ENCODE measurements around the gene ITGAD. TPM values are rescaled to one million over a fixed set of nuclear protein-coding genes. Genes with fewer than 3 reads are reported as not detected.

ITGAD gene
- polyA plus RNA-seq, 1 of the 3 experiments (the other 2 are of a cell fraction) = not detected

GRCh38 chr16:31455601-31456314 is 62.6 kb downstream of the ITGAD start:
- no peak for TF ChIP-seq SMC3 (IDR thresholded peaks at IDR 0.05; ENCODE audit: low read depth, low read length)
- no peak for TF ChIP-seq NRF1 (IDR thresholded peaks at IDR 0.05; ENCODE audit: low read depth, low read length)
- no peak for TF ChIP-seq RCOR1 (IDR thresholded peaks at IDR 0.05; ENCODE audit: low read length)
- no peak for TF ChIP-seq FOXJ3 (CRISPR knock-in tag; IDR thresholded peaks at IDR 0.05)
- TF ChIP-seq MXI1 (IDR thresholded peaks at IDR 0.05; ENCODE audit: low read depth, low read length) = no peak
- no peak for TF ChIP-seq USF1 (IDR thresholded peaks at IDR 0.05; ENCODE audit: borderline replicate concordance, low read depth)
- TF ChIP-seq FOXM1 (IDR thresholded peaks at IDR 0.05; ENCODE audit: low read depth) = no peak
- TF ChIP-seq RFX5 (IDR thresholded peaks at IDR 0.05; ENCODE audit: low read length) = no peak
- 0 out of 2 replicates have a peak, but pooled peaks have one; percentile 6 for TF ChIP-seq RAD21 (IDR thresholded peaks at IDR 0.05; ENCODE audit: low read length)
- no peak for TF ChIP-seq TCF12 (IDR thresholded peaks at IDR 0.05)
- no peak for TF ChIP-seq TAF1 (IDR thresholded peaks at IDR 0.05; ENCODE audit: borderline replicate concordance, low read depth, low read length)
- no peak for TF ChIP-seq FOSL2 (IDR thresholded peaks at IDR 0.05; ENCODE audit: borderline replicate concordance, low read depth)
- no peak for TF ChIP-seq NFIC (IDR thresholded peaks at IDR 0.05; ENCODE audit: borderline replicate concordance)
- no peak for TF ChIP-seq SIN3A (IDR thresholded peaks at IDR 0.05; ENCODE audit: borderline replicate concordance, low read depth, low read length)
- no peak for TF ChIP-seq MAX (IDR thresholded peaks at IDR 0.05; ENCODE audit: low read depth)
- TF ChIP-seq YY1 (IDR thresholded peaks at IDR 0.05; ENCODE audit: low read depth) = no peak
- no peak for TF ChIP-seq GABPA (IDR thresholded peaks at IDR 0.05; ENCODE audit: low read depth)
- peak; percentile 40 for TF ChIP-seq CTCF (IDR thresholded peaks at IDR 0.05)
- H3K36me3 ChIP-seq (replicated peaks in 1 of 2; ENCODE audit: control insufficient read depth in 1 of 2, insufficient read depth in 2 of 2, low read length in 1 of 2) = peaks cover 3 to 10% of the 10 kb centered on the region in 2 experiments
- H2AFZ ChIP-seq (ENCODE audit: low read depth) = no peak overlapping the region
- H3K27ac ChIP-seq (ENCODE audit: low read depth in 2 of 2, low read length in 1 of 2) = no peak overlapping the region
- WGBS (ENCODE audit: low lambda C conversion rate) = 82% methylated on average over 17 of the region's 17 CpGs
- H3K4me3 ChIP-seq (ENCODE audit: low read depth in 2 of 2, low read length in 1 of 2) = no peak overlapping the region
- peaks cover 61% of the 10 kb centered on the region for H3K79me2 ChIP-seq (ENCODE audit: insufficient read depth)
- ChIA-PET CTCF (interaction anchor here (0.6 to 8.0 kb wide), 5 partner anchors 12 to 502 kb away, joined by 3 to 80 read pairs (median 3); partner anchors contain the start of genes HSD3B7 and ZNF843), POLR2A (no interaction called here)
- no peaks in the 10 kb centered on the region for H3K27me3 ChIP-seq (ENCODE audit: insufficient read depth)
- peak overlapping the region; percentile 32; the same call in 1 of the 2 replicates for H3K4me2 ChIP-seq
- H4K20me1 ChIP-seq (ENCODE audit: insufficient read depth) = peaks cover 38% of the 10 kb centered on the region
- H3K9me2 ChIP-seq = no peaks in the 10 kb centered on the region
- no peak overlapping the region for H3K9ac ChIP-seq
- H3K9me3 ChIP-seq = no peaks in the 10 kb centered on the region
- H3F3A ChIP-seq (replicated peaks; ENCODE audit: insufficient read depth) = peaks cover 32% of the 10 kb centered on the region
- H3K4me1 ChIP-seq (ENCODE audit: control insufficient read depth in 1 of 2, insufficient read depth in 2 of 2, low read depth in 1 of 2, low read length in 1 of 2) = peaks cover 46 to 57% of the 10 kb centered on the region in 2 experiments; a peak in 3 of 4 replicates
- DNase-seq = peak; percentile 12

Measured in SK-N-SH (cell line).